Activated CD4-positive, alpha-beta T cell treated with anti-CD3 and anti-CD28 coated beads, Interleukin-2, amount 50 U/mL, for 16 hours (primary cell): ENCODE measurements around the gene NUDT4.
"Not testable (repeated sequence)": the region's sequence is repeated elsewhere in the genome, so short reads cannot be mapped to it uniquely, and the experiment has no call there.

Experiments
- DNase-seq: peaks from one replicate; pipeline ENCODE4 v3.0.0-alpha.2; 2020

The NUDT4 gene

GRCh38 chr12:93402333-93403311 is 24.9 kb downstream of the NUDT4 start:
- no peak for DNase-seq

DNA sequence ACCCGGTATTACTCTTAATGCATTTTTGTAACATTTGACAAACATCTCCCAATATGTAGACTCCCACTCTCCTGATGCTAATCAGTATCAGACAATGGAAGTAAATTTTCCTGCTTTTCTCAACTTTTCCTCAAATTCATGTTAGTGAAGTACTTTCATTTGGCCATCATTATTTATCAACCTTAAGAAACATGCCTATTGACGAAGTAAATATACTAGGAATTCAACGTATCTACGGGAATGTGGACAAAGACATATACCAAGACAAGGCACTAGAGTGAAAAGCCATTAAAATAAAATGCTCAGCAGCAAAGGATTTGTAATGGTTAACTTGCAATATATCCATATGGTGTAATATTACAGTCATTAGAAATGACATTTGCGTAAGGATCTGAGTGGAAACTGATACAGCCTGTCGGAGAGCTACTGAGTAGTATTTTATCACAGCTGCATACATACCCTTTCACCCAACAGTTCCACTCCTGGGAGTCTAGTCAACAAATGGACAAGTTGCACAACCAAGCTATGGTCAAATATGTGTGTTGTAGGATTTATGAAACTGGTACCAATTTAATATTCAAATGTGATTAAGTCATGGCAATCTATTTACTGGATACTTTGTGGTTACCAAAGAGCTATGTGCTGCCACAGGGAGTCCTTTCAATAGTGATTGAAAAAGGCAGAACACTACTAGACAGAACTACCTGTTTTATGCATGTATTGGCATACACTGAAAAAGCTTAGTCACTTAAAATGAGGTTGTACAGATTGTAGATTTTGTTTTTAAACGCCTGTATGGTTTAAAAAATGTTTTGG is 26.5 kb downstream of the NUDT4 start:
- DNase-seq = no peak

GRCh38 chr12:93404961-93405849 is 27.5 kb downstream of the NUDT4 start:
- DNase-seq = no peak

DNA sequence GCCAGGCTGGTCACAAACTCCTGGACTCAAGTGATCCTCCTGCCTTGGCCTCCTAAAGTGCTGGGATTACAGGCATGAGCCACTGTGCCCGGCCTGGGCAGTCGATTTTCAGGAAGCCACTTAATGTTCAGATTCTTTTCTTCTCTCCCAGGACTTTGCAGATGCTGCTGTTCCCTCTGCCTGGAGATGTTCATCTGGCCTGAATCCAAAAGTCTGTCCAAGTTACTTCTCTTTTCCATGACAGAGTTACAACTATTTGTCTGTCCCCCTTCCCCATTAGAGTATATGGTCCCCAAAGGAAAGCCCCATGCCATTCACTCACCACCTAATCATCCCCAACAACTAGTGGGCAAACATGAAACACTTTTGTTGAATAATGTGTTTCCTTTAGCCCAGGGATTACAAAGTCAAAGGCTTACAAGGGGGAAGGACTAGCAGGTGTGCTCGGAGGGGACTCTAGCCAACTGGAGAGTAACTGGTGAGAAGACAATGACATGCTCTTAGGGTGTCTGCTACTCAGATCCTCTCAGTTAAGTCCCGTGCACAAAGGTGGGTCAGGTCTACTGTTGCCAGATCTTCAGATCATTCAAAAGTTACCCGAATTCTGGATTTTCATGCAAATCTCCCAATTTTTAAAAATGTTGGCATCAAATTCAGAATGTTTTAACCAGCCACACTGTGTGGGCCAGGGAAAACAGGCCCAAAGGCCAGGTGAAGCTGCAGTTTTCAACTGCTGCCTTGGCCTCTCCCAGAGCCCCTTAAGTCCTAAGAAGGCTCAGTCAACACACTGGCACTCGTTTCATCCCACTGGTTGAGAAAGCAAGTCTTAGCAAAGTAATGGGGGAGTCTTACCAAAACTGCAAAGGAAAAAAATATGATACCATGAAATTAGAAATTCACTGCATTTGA is 29.6 kb downstream of the NUDT4 start:
- DNase-seq = no peak

GRCh38 chr12:93407963-93408283 is 30.2 kb downstream of the NUDT4 start:
- DNase-seq = no peak

- DNase-seq = no peak
Measured at GRCh38 chr12:93408813-93409212, 31.1 kb downstream of the NUDT4 start.

GRCh38 chr12:93409343-93410187 is 31.8 kb downstream of the NUDT4 start:
- DNase-seq = not testable (repeated sequence)

GRCh38 chr12:93411060-93411459 is 33.3 kb downstream of the NUDT4 start:
- not testable (repeated sequence) for DNase-seq

DNA sequence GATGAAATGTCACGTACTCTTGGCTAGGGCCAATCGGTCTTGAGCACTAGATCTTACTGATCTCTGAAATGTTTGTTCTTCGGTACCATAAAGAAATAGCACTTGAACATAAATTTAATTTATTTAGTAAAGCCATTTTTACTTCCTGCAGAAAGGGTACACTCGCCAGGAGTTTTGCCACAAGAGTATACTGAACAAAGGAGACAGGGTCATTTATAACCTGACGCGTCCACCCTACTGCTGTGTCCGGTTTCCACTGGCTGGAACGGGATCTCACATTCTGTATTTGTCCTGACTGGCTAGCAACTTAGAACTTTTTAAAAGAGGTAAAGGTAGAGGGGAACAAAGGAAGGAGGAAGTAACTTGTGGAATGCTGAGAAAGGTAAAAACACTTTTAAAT is 34.7 kb downstream of the NUDT4 start:
- not testable (repeated sequence) for DNase-seq

GRCh38 chr12:93413064-93413463 is 35.3 kb downstream of the NUDT4 start:
- no peak for DNase-seq

- peak; percentile 60 for DNase-seq
Measured at GRCh38 chr12:93415723-93416464, 38.2 kb downstream of the NUDT4 start.

GRCh38 chr12:93417967-93418480 is 40.3 kb downstream of the NUDT4 start:
- DNase-seq = no peak

- peak; percentile 46 for DNase-seq
Measured at GRCh38 chr12:93419388-93420034, 41.8 kb downstream of the NUDT4 start.

DNA sequence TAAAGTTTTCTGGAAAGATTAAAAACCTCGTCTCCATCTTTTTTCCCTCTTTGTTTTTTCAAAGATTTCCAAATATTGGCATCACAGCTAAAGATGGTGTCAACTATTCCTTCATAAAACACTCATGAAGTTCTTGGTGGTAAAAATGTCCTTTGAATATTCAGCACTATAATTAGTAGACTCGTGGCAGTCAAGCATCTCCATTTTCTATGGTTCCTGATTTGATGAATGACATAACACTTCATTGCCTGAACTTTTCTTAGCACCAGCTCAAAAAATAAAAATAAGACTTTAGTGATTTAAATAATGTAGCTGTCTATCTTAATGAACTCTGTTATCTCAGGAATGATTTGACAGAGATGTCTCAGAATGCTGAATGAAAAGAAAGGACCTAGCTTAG is 44.3 kb downstream of the NUDT4 start:
- no peak for DNase-seq

- no peak for DNase-seq
Measured at GRCh38 chr12:93425736-93426411, 48.1 kb downstream of the NUDT4 start.

GRCh38 chr12:93426412-93426805 is 48.7 kb downstream of the NUDT4 start:
- DNase-seq = no peak

DNA sequence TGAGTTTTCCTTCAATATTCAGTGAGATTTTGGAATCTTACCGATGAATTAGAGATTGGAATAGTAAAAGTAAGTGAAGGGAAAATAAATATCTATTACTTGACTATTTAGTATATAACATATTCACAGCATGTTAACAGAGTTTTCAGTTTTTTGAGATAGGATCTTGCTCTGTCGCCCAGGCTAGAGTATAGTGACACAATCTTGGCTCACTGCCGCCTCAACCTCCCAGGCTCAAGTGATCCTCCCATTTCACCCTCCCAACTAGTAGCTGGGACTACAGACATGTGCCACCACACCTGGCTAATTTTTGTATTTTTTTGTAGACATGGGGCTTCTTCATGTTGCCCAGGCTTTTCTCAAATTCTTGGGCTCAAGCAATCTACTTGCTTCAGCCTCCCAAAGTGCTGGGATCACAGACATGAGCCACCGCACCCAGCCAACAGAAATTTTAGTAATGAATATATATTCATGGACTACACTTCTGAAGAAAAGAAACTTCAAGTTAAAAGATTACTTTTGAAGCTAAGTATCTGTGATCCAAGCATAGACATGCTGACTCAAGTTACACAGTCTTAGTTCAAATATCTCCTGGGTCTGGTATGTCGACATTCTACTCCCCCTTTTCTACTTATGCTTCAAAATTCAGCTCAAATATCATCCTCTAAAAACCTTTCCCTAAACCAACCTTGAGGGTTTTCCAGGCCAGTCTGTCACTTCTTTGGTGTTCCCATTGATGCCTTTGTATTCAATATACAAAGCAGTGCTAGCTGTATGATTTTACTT is 50.2 kb downstream of the NUDT4 start:
- DNase-seq = no peak

- DNase-seq = no peak
Measured at GRCh38 chr12:93429448-93429847, 51.7 kb downstream of the NUDT4 start.
